ENCODE data around the gene EIF2S1.
"Not testable (repeated sequence)": the region's sequence is repeated elsewhere in the genome, so short reads cannot be mapped to it uniquely, and the experiment has no call there.

EIF2S1 gene

GRCh38 chr14:67395876-67396189 is 35.7 kb downstream of the EIF2S1 start:
- DNase-seq (ENCODE audit: extremely low read depth, low read depth) = no peak
- no peak for TF ChIP-seq CTCF (IDR thresholded peaks at IDR 0.05; ENCODE audit: low read depth, low read length, missing control alignments)
- H3K4me3 ChIP-seq (replicated peaks; ENCODE audit: low read depth, low read length) = no peak overlapping the region

- DNase-seq (ENCODE audit: extremely low read depth, low read depth) = no peak
- no peak overlapping the region for H3K4me3 ChIP-seq (replicated peaks; ENCODE audit: low read depth, low read length)
- no peak for TF ChIP-seq CTCF (IDR thresholded peaks at IDR 0.05; ENCODE audit: low read depth, low read length, missing control alignments)
Observed at GRCh38 chr14:67396381-67396970, 36.3 kb downstream of the EIF2S1 start.

DNA sequence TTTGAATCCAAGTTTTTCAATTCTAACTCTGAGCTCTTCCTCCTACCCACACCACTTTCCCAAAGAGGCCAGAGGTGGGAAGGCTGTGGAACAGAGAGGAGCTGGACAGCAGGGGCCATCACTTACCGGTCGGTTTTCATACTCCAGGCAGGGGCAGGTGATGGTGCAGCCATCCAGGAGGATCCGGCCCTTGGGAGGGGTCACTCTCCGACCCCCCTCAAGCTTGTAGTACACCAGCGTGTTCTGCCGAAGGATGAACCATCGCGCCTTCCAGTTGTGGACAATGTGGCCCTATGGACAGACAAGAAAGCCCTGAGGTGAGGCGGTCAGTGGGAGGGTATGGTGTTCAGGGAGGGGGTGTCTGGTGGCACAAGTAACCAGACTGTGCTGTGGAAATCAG is 37.4 kb downstream of the EIF2S1 start:
- no peak for TF ChIP-seq CTCF (IDR thresholded peaks at IDR 0.05; ENCODE audit: low read depth, low read length, missing control alignments)

DNA sequence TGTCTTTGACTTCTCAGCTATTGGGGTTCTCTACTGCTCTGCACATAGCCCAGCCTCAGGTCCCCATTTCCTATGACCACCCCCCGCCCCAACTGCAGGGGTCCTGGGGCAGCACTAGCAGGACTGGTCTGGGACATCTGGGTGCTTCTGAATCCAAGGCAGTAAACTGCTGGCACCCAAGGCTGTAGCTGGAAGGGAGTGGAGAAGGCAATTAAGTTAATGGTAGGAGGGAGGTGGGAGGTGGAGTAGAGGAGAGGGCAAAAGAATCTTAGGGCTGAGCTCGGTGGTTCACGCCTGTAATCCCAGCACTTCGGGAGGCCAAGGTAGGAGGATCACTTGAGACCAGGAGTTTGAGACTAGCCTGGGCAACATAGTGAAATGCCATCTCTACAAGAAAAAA is 40.3 kb downstream of the EIF2S1 start:
- no peak for TF ChIP-seq CTCF (IDR thresholded peaks at IDR 0.05; ENCODE audit: low read depth, low read length, missing control alignments)
- no peak for DNase-seq (ENCODE audit: extremely low read depth, low read depth)
- no peak overlapping the region for H3K4me3 ChIP-seq (replicated peaks; ENCODE audit: low read depth, low read length)

More for the DNA sequence above, 37.4 kb downstream of the EIF2S1 start:
- DNase-seq (ENCODE audit: extremely low read depth, low read depth) = no peak
- H3K4me3 ChIP-seq (replicated peaks; ENCODE audit: low read depth, low read length) = no peak overlapping the region

DNA sequence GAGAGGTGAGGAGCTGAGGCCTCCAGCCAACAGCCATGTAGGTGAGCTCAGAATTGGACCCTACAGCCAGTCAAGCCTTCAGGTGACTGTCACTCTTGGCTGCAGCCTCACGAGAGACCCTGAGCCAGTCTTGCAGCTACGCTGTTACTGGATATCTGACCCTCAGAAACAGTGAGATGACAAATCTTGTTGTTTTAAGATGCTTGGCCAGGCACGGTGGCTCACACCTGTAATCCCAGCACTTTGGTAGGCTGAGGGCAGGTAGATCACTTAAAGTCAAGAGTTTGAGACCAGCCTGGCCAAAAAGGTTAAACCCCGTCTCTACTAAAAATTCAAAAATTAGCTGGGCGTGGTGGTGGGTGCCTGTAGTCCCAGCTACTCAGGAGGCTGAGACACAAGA is 45.6 kb downstream of the EIF2S1 start:
- no peak for TF ChIP-seq CTCF (IDR thresholded peaks at IDR 0.05; ENCODE audit: low read depth, low read length, missing control alignments)
- DNase-seq (ENCODE audit: extremely low read depth, low read depth) = no peak
- H3K4me3 ChIP-seq (replicated peaks; ENCODE audit: low read depth, low read length) = no peak overlapping the region

GRCh38 chr14:67408122-67408801 is 48.1 kb downstream of the EIF2S1 start:
- not testable (repeated sequence) for H3K4me3 ChIP-seq (replicated peaks; ENCODE audit: low read depth, low read length); DNase-seq (ENCODE audit: extremely low read depth, low read depth)

- TF ChIP-seq CTCF (IDR thresholded peaks at IDR 0.05; ENCODE audit: low read depth, low read length, missing control alignments) = no peak
- no peak overlapping the region for H3K4me3 ChIP-seq (replicated peaks; ENCODE audit: low read depth, low read length)
- DNase-seq (ENCODE audit: extremely low read depth, low read depth) = no peak
Observed at GRCh38 chr14:67409461-67409860, 49.3 kb downstream of the EIF2S1 start.

Data from HFF-Myc (cell line).